Measurements from ENCODE around the gene OR14A16. TPM values are rescaled to one million over a fixed set of nuclear protein-coding genes. Genes with fewer than 3 reads are reported as not detected.

OR14A16 gene
- total RNA-seq, 2 experiments from 2014 or later = not detected

- intact Hi-C loops (cut with DNase I, micrococcal nuclease) = no loop called here
Measured at GRCh38 chr1:247769603-247770002, 54.3 kb downstream of the OR14A16 start.

More at GRCh38 chr1:247769603-247770002, 54.3 kb downstream of the OR14A16 start:
- Histone ChIP-seq H3K27me3 (ENCODE audit: control insufficient read depth in 1 of 2, insufficient read depth in 2 of 2, low read length in 2 of 2) (no peaks in the 10 kb centered on the region), H3K9me3 (ENCODE audit: control insufficient read depth in 1 of 2, insufficient read depth in 1 of 2, low read length in 2 of 2) (peaks cover 0 to 4% of the 10 kb centered on the region in 2 experiments), H3K4me3 (ENCODE audit: low read length) (no peak overlapping the region), H3K4me1 (ENCODE audit: insufficient read depth, low read length) (no peaks in the 10 kb centered on the region), H3K36me3 (ENCODE audit: insufficient read depth, low read length) (no peaks in the 10 kb centered on the region), H3K27ac (ENCODE audit: low read depth in 1 of 2, low read length in 2 of 2) (no peak overlapping the region)
- DNase-seq (no peak), ATAC-seq (ENCODE audit: poor library complexity) (no peak)
- CTCF ChIA-PET = no interaction called here
- Mint-ChIP-seq H3K36me3 (ENCODE audit: low read depth) (no peaks in the 10 kb centered on the region), H3K4me3 (no peak overlapping the region), H3K27me3 (no peaks in the 10 kb centered on the region), H3K27ac (no peak overlapping the region), H3K4me1 (ENCODE audit: low read depth) (no peaks in the 10 kb centered on the region), H3K9me3 (no peaks in the 10 kb centered on the region)
- no peak for TF ChIP-seq CTCF (IDR thresholded peaks at IDR 0.05)
- POLR2A ChIA-PET = no interaction called here

Other genes starting within 250 kb of the OR14A16 start
- not detected for gene OR2G2, start 235.8 kb downstream of the OR14A16 start, total RNA-seq
- not detected for gene OR2G3, start 218.5 kb downstream of the OR14A16 start, total RNA-seq
- not detected for gene OR13G1, start 144.4 kb downstream of the OR14A16 start, total RNA-seq
- not detected for gene OR6F1, start 107.5 kb downstream of the OR14A16 start, total RNA-seq
- not detected for gene OR14K1, start 85.5 kb downstream of the OR14A16 start, total RNA-seq
- not detected for gene OR14A2, start 76.0 kb downstream of the OR14A16 start, total RNA-seq
- gene OR1C1, start 63.6 kb downstream of the OR14A16 start, total RNA-seq = not detected
- not detected for gene OR11L1, start 17.8 kb upstream of the OR14A16 start, total RNA-seq
- gene TRIM58, start 33.1 kb upstream of the OR14A16 start, total RNA-seq = under 1 TPM; 0.16 to 0.20 TPM
- gene OR2W3, start 71.5 kb upstream of the OR14A16 start, total RNA-seq = 1 to 10 TPM; 1.3 to 1.5 TPM
- gene OR2T8, start 96.1 kb upstream of the OR14A16 start, total RNA-seq = under 1 TPM in 1 of 2 experiments, not detected in 1; 0.25 TPM
- not detected for gene OR2AJ1, start 100.8 kb upstream of the OR14A16 start, total RNA-seq
- gene OR2L8, start 124.7 kb upstream of the OR14A16 start, total RNA-seq = under 1 TPM; 0.55 to 0.78 TPM
- under 1 TPM; 0.22 to 0.70 TPM for gene OR2AK2, start 141.1 kb upstream of the OR14A16 start, total RNA-seq
- gene OR2L5, start 189.5 kb upstream of the OR14A16 start, total RNA-seq = not detected
- under 1 TPM; 0.19 to 0.22 TPM for gene OR2L2, start 206.0 kb upstream of the OR14A16 start, total RNA-seq
- gene OR2L3, start 222.7 kb upstream of the OR14A16 start, total RNA-seq = not detected

Measured in CD4-positive, alpha-beta T cell (primary cell).